HepG2 (cell line): ENCODE data around the gene MTR. TPM values are rescaled to one million over a fixed set of nuclear protein-coding genes. Genes with fewer than 3 reads are reported as not detected.

ENCODE experiments used
- ATAC-seq: fragments of 200-7000 bp; cut with Tn5 transposase; 3 replicates; pipeline ENCODE4 v1.9.1; 2020; ENCODE audit warnings: mild to moderate bottlenecking, moderate library complexity
- BruUV-seq: library from RNA; stranded (reverse); fragments of 400-500 nt; replicated peaks from 2 replicates; lab custom pipeline; 2021; lab: Mats Ljungman, UMichigan
- CTCF ChIA-PET: fragments of 300-600 bp; formaldehyde crosslinking; extraction: SDS; loops from one replicate; lab custom pipeline; 2021; ENCODE audit warnings: low total read pairs, inconsistent platforms, low intra/inter-chr PET ratio; lab: Yijun Ruan, JAX
- POLR2A ChIA-PET: fragments of 350-600 bp; sonication (Branson Sonifier 250); formaldehyde crosslinking; loops from one replicate; lab custom pipeline; 2020; ENCODE audit warnings: antibody characterized with exemption, inconsistent platforms; lab: Yijun Ruan, JAX
- DNase-seq: peaks from one replicate; pipeline ENCODE4 v3.0.0-alpha.2; 2015; ENCODE audit warnings: low spot score
- FAIRE-seq: peaks from 3 replicates; lab custom pipeline; 2011; peaks lifted over from hg19 to GRCh38; lab: Jason Lieb, UNC
- H2AFZ ChIP-seq: one replicate; pipeline ENCODE4 v1.6.1; 2011; ENCODE audit warnings: low read length, inconsistent platforms
- H3K27ac ChIP-seq: fragments of 300-600 bp; 3 replicates; pipeline ENCODE4 v1.8.0; 2011; ENCODE audit warnings: mixed run types, mild to moderate bottlenecking, mixed read lengths, low read length, inconsistent platforms; ENCODE audit not compliant: insufficient read depth; ENCODE audit errors: extremely low read length
- H3K27me3 ChIP-seq, 2 experiments: fragments of 200-600 bp in 1 of 2; 2 replicates in 1 of 2; 3 replicates in 1 of 2; pipeline versions ENCODE4 v1.6.0 to v1.8.0; 2011; ENCODE audit warnings: low read length in 2 of 2, mild to moderate bottlenecking in 2 of 2, moderate library complexity in 2 of 2, inconsistent platforms in 1 of 2; ENCODE audit not compliant: insufficient read depth in 2 of 2, control insufficient read depth in 1 of 2
- H3K36me3 ChIP-seq, 2 experiments: fragments of 200-600 bp in 1 of 2; replicated peaks in 1 of 2; 2 replicates in 1 of 2; 3 replicates in 1 of 2; pipeline versions ENCODE4 v1.5.1 to v1.8.0; 2011; ENCODE audit warnings: low read length in 2 of 2, inconsistent platforms in 1 of 2; ENCODE audit not compliant: insufficient read depth in 2 of 2, control insufficient read depth in 1 of 2
- H3K4me1 ChIP-seq: 2 replicates; pipeline ENCODE4 v1.5.1; 2012; ENCODE audit warnings: low read length, inconsistent platforms; ENCODE audit not compliant: insufficient read depth
- H3K4me2 ChIP-seq: 2 replicates; pipeline ENCODE4 v1.6.0; 2011; ENCODE audit warnings: low read depth, low read length, inconsistent platforms
- H3K4me3 ChIP-seq, 3 experiments: fragments of 200-600 bp in 1 of 3; sonication (generic), shearing (Covaris generic) in 1 of 3; replicated peaks in 1 of 3; 2 replicates each; pipeline ENCODE4 v1.5.1; 2011 to 2016; ENCODE audit warnings: low read length in 3 of 3, inconsistent platforms in 2 of 3, low read depth in 2 of 3, mild to moderate bottlenecking in 2 of 3, control low read depth in 1 of 3, mixed read lengths in 1 of 3; ENCODE audit not compliant: insufficient read depth in 1 of 3
- H3K79me2 ChIP-seq: one replicate; pipeline ENCODE4 v1.6.1; 2011; ENCODE audit warnings: low read length, inconsistent platforms; ENCODE audit not compliant: insufficient read depth
- H3K9ac ChIP-seq: 2 replicates; pipeline ENCODE4 v1.6.0; 2011; ENCODE audit warnings: mild to moderate bottlenecking, low read depth, low read length, inconsistent platforms; ENCODE audit not compliant: insufficient read depth
- H3K9me3 ChIP-seq: 2 replicates; pipeline ENCODE4 v1.5.1; 2012; ENCODE audit warnings: mild to moderate bottlenecking, low read length
- H4K20me1 ChIP-seq: 2 replicates; pipeline ENCODE4 v1.6.0; 2011; ENCODE audit warnings: inconsistent platforms, mild to moderate bottlenecking, low read length, moderate library complexity; ENCODE audit not compliant: insufficient read depth
- CHCHD3 ChIP-seq: sonication (generic); formaldehyde crosslinking; IDR thresholded peaks from 2 replicates; pipeline ENCODE4 v1.8.0; 2022; ENCODE audit warnings: mild to moderate bottlenecking, missing genetic modification reagents, moderate library complexity
- ELF3 ChIP-seq: IDR thresholded peaks from 2 replicates; pipeline ENCODE4 v1.6.1; 2016; ENCODE audit warnings: missing genetic modification reagents, missing compliant biosample characterization
- GATAD1 ChIP-seq: IDR thresholded peaks from 2 replicates; pipeline ENCODE4 v1.6.1; 2016; ENCODE audit warnings: missing genetic modification reagents, missing compliant biosample characterization
- IRF2 ChIP-seq: IDR thresholded peaks from 2 replicates; pipeline ENCODE4 v1.6.1; 2018; ENCODE audit warnings: missing genetic modification reagents, missing compliant biosample characterization
- MAFK ChIP-seq, 2 experiments: IDR thresholded peaks in 1 of 2; conservative IDR thresholded peaks in 1 of 2; 2 replicates each; pipeline ENCODE4 v1.6.1; 2011; ENCODE audit warnings: improper control_type of control experiment in 2 of 2, low read length in 2 of 2
- PHF8 ChIP-seq: sonication (generic); formaldehyde crosslinking; IDR thresholded peaks from 2 replicates; pipeline ENCODE4 v1.5.0; 2020; ENCODE audit warnings: missing genetic modification reagents
- PRPF4 ChIP-seq: fragments of 200-400 bp; formaldehyde crosslinking; IDR thresholded peaks from 2 replicates; pipeline ENCODE4 v1.6.1; 2016; ENCODE audit warnings: low read length, low read depth; ENCODE audit not compliant: poor library complexity, severe bottlenecking
- SMARCE1 ChIP-seq: fragments of 450-650 bp; IDR thresholded peaks from 2 replicates; pipeline ENCODE4 v1.6.1; 2017; ENCODE audit warnings: borderline replicate concordance
- SMC3 ChIP-seq: IDR thresholded peaks from 2 replicates; pipeline ENCODE4 v1.6.1; 2011; ENCODE audit warnings: low read length, improper control_type of control experiment
- STAG1 ChIP-seq: sonication (generic); formaldehyde crosslinking; IDR thresholded peaks from 2 replicates; pipeline ENCODE4 v1.4.0; 2020; ENCODE audit warnings: missing genetic modification reagents
- TEAD2 ChIP-seq: sonication (generic); formaldehyde crosslinking; IDR thresholded peaks from 2 replicates; pipeline ENCODE4 v1.9.0; 2021; ENCODE audit warnings: missing genetic modification reagents
- TEAD3 ChIP-seq: optimal IDR thresholded peaks from 2 replicates; pipeline ENCODE3; 2016; ENCODE audit warnings: borderline replicate concordance
- ZNF136 ChIP-seq: sonication (generic); formaldehyde crosslinking; IDR thresholded peaks from 2 replicates; pipeline ENCODE4 v1.8.1; 2022; ENCODE audit warnings: low read depth, mild to moderate bottlenecking, moderate library complexity, missing genetic modification reagents
- ZNF24 ChIP-seq: fragments of 450-650 bp; IDR thresholded peaks from 2 replicates; pipeline ENCODE4 v1.6.1; 2017; ENCODE audit warnings: antibody characterized with exemption, mild to moderate bottlenecking
- ZNF496 ChIP-seq: sonication (generic); formaldehyde crosslinking; IDR thresholded peaks from 2 replicates; pipeline ENCODE4 v1.8.1; 2023; ENCODE audit warnings: mild to moderate bottlenecking, moderate library complexity, missing genetic modification reagents; ENCODE audit not compliant: insufficient replicate concordance
- WGBS: methylation state at CpG from one replicate; pipeline ENCODE4 v1.1.6; 2017; ENCODE audit warnings: low lambda C conversion rate; 5-methylcytosine and 5-hydroxymethylcytosine counted together
- in situ Hi-C: cut with HindIII; loops from 2 replicates; pipeline ENCODE4 v1.10.0; 2017; ENCODE audit warnings: low pct_unique_long_range_greater_than_20kb; ENCODE audit not compliant: extremely low pct_ligation_motif_present
- intact Hi-C: fragments of 100-400 bp; cut with micrococcal nuclease; formaldehyde crosslinking; loops from one replicate; pipeline ENCODE4 v1.10.0; 2022; ENCODE audit not compliant: unreplicated experiment
- polyA plus RNA-seq, 8 experiments: library from polyadenylated mRNA; depleted of rRNA in 3 of 8; stranded (reverse) in 7 of 8; unstranded in 1 of 8; fragments of >200 nt; fragmentation: Illumina TruSeq in 4 of 8; extraction: Trizol in 4 of 8; gene quantifications; 2 replicates each; pipeline versions ENCODE4 v1.2.1 to v1.2.3, GENCODE V29; 2011 to 2016; ENCODE audit warnings: low read depth in 4 of 8, missing spikeins in 1 of 8, mixed read lengths in 1 of 8; ENCODE audit not compliant: insufficient read depth in 1 of 8
- total RNA-seq, 5 experiments: library from RNA; depleted of rRNA; stranded (reverse); fragments of >200 nt; fragmentation: Illumina TruSeq; extraction: Trizol; gene quantifications; 2 replicates each; pipeline ENCODE4 v1.2.3, GENCODE V29; 2016; ENCODE audit warnings: low read depth in 1 of 5
- TF ChIP-seq, protein P1 (sequence below): sonication (generic); formaldehyde crosslinking; IDR thresholded peaks from 2 replicates; pipeline ENCODE4 v1.8.1; 2023; ENCODE audit warnings: mild to moderate bottlenecking, inconsistent platforms, moderate library complexity, missing genetic modification reagents, borderline replicate concordance
- TF ChIP-seq, protein P2 (sequence below): sonication (generic); formaldehyde crosslinking; IDR thresholded peaks from 2 replicates; pipeline ENCODE4 v1.8.0; 2022; ENCODE audit warnings: low read depth, missing genetic modification reagents
- TF ChIP-seq, protein P3 (sequence below): fragments of 450-650 bp; IDR thresholded peaks from 2 replicates; pipeline ENCODE4 v1.6.1; 2016
- TF ChIP-seq, protein P4 (sequence below): sonication (generic); formaldehyde crosslinking; IDR thresholded peaks from 2 replicates; pipeline ENCODE4 v1.4.0; 2020; ENCODE audit warnings: missing genetic modification reagents, borderline replicate concordance

The MTR gene
- total and polyA plus RNA-seq, 2 of the 13 experiments (the other 11 are each of a cell fraction or from before 2014, with no cell fraction given), result 16.3 to 36.1 TPM

DNA sequence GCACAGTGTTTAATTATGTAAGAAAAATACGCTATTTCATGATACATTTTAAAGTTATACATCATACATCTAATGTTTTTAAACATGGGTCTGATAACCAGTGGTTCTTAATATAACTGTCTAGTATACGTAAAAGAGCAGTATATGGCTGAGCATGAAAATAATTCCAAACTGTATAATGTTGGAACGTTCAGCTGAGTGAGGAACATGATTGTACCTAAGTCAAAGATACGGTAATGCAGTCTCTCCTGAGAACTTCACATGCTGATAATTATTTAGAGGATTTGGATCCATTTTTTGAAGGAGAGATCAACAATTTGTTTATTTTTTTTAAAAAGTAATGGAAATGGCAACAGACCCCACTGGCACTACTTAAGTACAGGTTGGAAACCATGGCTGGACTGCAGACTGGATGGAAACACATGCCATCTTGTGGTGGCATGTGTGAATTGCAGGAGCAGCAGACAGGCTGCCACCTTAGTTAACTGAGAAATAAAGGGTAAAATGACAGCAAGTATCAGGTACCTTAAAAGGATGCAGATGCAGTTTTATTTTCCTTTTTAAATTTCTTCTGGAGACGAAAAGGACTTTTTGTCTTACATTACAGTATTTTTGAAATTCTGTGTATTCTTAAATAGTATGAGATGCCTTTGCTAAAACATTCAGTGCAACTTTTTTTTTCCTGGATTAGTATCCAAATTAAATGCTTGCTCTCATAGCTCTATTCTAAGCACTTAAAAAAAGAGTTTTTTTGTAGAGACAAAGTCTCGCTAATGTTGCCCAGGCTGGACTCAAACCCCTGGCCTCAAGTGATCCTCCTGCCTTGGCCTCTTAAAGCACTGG lies 73.8 kb downstream of the MTR start:
- no peak overlapping the region for H2AFZ ChIP-seq
- TF ChIP-seq IRF2 (CRISPR knock-in tag) (peak; percentile 57; the same call in 1 of the 2 replicates), ZNF24 (no peak), ZNF136 (CRISPR knock-in tag) (no peak), ELF3 (0 out of 2 replicates have a peak, but pooled peaks have one; percentile 24), ZNF496 (CRISPR knock-in tag) (no peak), GATAD1 (CRISPR knock-in tag) (0 out of 2 replicates have a peak, but pooled peaks have one; percentile 19), PRPF4 (no peak), SMARCE1 (no peak), CHCHD3 (CRISPR knock-in tag) (no peak), MAFK (conservative IDR thresholded peaks at IDR 0.05 in 1 of 2, IDR thresholded peaks at IDR 0.05 in 1 of 2; ENCODE audit: low read length in 2 of 2) (no peak), SMC3 (peak; percentile 93), PHF8 (CRISPR knock-in tag) (no peak), TEAD2 (CRISPR knock-in tag) (no peak), STAG1 (peak; percentile 93), TEAD3 (CRISPR knock-in tag) (peak; percentile 42)
- TF ChIP-seq, protein P1, sequence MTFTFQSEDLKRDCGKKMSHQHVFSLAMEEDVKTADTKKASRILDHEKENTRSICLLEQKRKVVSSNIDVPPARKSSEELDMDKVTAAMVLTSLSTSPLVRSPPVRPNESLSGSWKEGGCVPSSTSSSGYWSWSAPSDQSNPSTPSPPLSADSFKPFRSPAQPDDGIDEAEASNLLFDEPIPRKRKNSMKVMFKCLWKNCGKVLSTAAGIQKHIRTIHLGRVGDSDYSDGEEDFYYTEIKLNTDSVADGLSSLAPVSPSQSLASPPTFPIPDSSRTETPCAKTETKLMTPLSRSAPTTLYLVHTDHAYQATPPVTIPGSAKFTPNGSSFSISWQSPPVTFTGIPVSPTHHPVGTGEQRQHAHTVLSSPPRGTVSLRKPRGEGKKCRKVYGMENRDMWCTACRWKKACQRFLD (CRISPR knock-in tag), result no peak
- TF ChIP-seq, protein P2, sequence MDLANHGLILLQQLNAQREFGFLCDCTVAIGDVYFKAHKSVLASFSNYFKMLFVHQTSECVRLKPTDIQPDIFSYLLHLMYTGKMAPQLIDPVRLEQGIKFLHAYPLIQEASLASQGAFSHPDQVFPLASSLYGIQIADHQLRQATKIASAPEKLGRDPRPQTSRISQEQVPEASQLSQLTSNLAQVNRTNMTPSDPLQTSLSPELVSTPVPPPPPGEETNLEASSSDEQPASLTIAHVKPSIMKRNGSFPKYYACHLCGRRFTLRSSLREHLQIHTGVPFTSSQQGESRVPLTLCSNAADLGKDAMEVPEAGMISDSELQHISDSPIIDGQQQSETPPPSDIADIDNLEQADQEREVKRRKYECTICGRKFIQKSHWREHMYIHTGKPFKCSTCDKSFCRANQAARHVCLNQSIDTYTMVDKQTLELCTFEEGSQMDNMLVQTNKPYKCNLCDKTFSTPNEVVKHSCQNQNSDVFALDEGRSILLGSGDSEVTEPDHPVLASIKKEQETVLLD (CRISPR knock-in tag), result no peak
- TF ChIP-seq, protein P3, sequence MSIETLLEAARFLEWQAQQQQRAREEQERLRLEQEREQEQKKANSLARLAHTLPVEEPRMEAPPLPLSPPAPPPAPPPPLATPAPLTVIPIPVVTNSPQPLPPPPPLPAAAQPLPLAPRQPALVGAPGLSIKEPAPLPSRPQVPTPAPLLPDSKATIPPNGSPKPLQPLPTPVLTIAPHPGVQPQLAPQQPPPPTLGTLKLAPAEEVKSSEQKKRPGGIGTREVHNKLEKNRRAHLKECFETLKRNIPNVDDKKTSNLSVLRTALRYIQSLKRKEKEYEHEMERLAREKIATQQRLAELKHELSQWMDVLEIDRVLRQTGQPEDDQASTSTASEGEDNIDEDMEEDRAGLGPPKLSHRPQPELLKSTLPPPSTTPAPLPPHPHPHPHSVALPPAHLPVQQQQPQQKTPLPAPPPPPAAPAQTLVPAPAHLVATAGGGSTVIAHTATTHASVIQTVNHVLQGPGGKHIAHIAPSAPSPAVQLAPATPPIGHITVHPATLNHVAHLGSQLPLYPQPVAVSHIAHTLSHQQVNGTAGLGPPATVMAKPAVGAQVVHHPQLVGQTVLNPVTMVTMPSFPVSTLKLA, result peak; percentile 64
- TF ChIP-seq, protein P4, sequence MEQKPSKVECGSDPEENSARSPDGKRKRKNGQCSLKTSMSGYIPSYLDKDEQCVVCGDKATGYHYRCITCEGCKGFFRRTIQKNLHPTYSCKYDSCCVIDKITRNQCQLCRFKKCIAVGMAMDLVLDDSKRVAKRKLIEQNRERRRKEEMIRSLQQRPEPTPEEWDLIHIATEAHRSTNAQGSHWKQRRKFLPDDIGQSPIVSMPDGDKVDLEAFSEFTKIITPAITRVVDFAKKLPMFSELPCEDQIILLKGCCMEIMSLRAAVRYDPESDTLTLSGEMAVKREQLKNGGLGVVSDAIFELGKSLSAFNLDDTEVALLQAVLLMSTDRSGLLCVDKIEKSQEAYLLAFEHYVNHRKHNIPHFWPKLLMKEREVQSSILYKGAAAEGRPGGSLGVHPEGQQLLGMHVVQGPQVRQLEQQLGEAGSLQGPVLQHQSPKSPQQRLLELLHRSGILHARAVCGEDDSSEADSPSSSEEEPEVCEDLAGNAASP (CRISPR knock-in tag), result 0 out of 2 replicates have a peak, but pooled peaks have one; percentile 32

More for the DNA sequence above, 73.8 kb downstream of the MTR start:
- intact Hi-C loops (loop anchor here (2.0 to 10.0 kb wide), 3 partner anchors 110 to 516 kb away; no protein-coding TSS in a partner anchor), in situ Hi-C loops (loop anchor here (10.0 to 25.0 kb wide), 2 partner anchors 257 to 764 kb away; partner anchors contain the start of gene HEATR1)
- ChIA-PET CTCF (interaction anchor here (2.2 to 2.3 kb wide), 2 partner anchors 110 to 115 kb away, joined by 15 to 24 read pairs; no protein-coding TSS in a partner anchor), POLR2A (no interaction called here)
- Histone ChIP-seq H3K9ac (no peak overlapping the region), H3K9me3 (no peaks in the 10 kb centered on the region), H3K4me2 (no peak overlapping the region), H3K4me3 (no peak overlapping the region), H3K79me2 (no peaks in the 10 kb centered on the region), H4K20me1 (no peaks in the 10 kb centered on the region), H3K27ac (no peak overlapping the region), H3K27me3 (no peaks in the 10 kb centered on the region), H3K36me3 (peaks cover 13 to 67% of the 10 kb centered on the region in 2 experiments), H3K4me1 (peaks cover 5% of the 10 kb centered on the region; the same call in 1 of the 2 replicates)
- DNase-seq (peak; percentile 60), ATAC-seq (peak; percentile 93), FAIRE-seq (peak; percentile 83)
- no TSS peak for BruUV-seq
- 79% methylated on average over 6 of the region's 6 CpGs for WGBS
